GM12875 (cell line): ENCODE results near the gene FBXO46.

Experiments used
- H3K4me3 ChIP-seq: one replicate; pipeline ENCODE4 v1.5.1; 2011; ENCODE audit warnings: low read depth, low read length, control low read depth
- TF ChIP-seq, protein P1 (sequence below): IDR thresholded peaks from 2 replicates; pipeline ENCODE4 v1.5.1; 2011; ENCODE audit warnings: low read depth, mild to moderate bottlenecking, control low read depth, inconsistent platforms, low read length, moderate library complexity, borderline replicate concordance; ENCODE audit not compliant: insufficient read depth

The FBXO46 gene

DNA sequence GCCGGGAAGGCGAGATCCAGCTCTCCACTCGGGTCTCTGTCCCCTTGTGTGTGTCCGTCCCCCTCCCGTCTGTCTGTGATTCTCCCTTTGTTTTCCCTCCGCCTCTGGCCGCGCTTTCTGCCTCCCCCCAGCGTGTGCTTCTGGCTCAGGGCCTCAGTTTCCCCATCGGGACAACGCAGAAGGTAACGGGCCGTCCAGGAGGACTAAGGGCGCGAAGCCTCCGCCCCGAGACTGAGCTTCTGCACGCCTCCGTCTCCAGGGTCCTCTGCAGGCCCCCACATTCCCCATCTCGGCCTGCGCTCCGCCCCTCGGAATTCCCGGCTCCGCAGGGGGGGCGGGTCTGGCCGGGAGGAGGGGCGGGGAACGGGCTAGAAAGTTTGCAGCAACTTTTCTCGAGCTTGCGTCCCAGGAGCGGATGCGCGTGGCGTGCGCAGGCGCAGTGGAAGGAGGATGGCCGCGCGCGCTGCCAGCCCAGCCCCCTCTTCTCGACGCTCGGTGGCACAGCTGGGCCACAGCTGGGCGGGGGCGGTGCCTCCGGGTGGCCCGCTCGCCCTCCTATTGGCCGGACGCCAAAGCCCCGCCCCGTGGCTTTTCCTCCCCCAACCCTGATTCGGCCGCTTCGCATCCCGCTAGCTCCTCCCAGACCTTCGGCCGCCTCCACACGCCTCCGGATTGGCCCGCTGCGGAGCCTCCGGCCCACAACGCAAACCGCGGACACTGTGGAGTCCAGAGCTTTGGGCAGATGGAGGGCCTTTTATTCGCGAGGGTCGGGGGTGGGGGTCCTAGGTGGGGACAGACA is 38.5 kb upstream of the FBXO46 start, which contains the start of gene SIX5:
Gene SIX5 (minus strand): TSS at position 269 of the 799 bp plus-strand sequence. CDS start 408 bp downstream, outside the sequence.
- H3K4me3 ChIP-seq, result peak within 1 kb of the TSS; percentile 75
- TF ChIP-seq, protein P1, sequence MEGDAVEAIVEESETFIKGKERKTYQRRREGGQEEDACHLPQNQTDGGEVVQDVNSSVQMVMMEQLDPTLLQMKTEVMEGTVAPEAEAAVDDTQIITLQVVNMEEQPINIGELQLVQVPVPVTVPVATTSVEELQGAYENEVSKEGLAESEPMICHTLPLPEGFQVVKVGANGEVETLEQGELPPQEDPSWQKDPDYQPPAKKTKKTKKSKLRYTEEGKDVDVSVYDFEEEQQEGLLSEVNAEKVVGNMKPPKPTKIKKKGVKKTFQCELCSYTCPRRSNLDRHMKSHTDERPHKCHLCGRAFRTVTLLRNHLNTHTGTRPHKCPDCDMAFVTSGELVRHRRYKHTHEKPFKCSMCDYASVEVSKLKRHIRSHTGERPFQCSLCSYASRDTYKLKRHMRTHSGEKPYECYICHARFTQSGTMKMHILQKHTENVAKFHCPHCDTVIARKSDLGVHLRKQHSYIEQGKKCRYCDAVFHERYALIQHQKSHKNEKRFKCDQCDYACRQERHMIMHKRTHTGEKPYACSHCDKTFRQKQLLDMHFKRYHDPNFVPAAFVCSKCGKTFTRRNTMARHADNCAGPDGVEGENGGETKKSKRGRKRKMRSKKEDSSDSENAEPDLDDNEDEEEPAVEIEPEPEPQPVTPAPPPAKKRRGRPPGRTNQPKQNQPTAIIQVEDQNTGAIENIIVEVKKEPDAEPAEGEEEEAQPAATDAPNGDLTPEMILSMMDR, result no peak

DNA sequence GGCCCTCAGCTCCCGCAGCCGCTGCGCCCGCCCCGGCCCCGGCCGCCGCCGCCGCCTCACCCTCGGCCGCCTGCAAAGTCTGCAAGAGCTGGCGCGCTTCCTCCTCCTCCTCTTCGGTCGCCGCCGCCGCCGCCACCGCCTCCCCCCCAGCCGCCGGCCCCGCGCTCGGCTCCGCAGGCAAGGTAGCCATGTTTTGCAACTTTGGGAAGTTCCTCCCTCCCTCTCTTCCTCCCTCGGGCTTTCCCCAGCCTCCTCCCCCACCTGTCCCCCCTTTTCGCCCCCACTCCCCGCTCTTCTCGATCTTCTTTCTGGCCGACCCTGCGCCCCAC is 37.9 kb upstream of the FBXO46 start:
- TF ChIP-seq, protein P1, result no peak
- H3K4me3 ChIP-seq, result peak overlapping the region; percentile 75

DNA sequence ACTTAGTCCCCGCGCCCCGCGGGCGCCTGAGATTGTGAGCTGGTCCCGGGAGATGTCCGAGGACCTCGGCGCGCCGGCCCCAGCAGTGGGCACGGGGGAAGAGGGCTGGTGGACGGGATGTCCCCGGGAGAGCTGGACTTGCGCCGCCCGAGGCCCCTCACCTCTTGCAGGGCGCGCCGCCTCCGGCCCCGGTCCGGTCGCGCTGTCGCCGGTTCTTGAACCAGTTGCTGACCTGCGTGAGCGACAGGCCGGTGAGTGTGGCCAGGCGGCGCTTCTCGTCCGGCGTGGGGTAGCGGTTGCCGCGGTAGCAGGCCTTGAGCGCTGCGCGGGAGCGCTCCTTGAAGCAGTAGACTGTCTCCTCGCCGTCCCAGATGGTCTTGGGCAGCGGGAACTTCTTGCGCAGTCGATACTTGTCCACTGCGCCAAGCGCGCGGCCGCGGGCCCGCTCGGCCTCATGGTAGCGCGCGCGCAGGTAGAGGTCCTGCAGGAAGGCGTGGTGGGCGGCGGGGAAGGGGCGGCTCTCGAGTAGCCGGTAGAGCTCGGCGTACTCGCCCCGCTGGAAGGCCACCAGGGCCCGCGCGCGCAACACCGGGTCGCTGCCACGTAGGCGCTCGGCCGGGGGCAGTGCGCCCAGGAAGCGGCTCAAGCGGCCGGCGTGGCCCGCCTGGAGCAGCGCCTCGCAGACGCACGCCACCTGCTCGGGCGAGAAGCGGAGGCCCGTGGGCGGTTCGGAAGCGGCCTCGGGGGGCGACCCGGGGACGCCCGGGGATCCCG is 37.4 kb upstream of the FBXO46 start:
- TF ChIP-seq, protein P1, result no peak

DNA sequence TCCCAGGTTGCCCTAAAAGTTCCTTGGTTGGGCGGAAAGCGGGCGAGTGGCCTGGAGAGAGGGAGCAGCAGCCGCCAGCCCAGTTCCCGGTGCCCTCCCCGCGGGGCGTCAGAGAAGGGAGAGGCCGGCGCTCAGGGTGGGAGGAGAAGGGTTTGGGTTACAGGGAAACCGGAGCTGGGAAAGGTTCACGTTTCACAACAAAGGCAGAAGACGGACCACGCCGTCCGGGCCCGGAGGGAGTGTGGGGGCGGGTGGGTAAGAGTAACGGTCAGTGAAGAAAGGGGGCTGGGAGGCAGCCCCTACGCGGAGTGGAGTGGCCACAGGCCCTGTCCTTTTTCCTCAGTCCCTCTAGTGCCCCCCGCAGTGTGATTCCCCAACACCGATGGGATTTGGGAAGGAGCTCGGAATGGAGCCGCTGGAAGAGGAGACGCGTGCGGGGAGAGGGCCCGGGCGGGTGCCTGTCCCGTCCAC is 36.7 kb upstream of the FBXO46 start:
- TF ChIP-seq, protein P1, result no peak
- H3K4me3 ChIP-seq, result peak overlapping the region; percentile 75

More for the DNA sequence above, 37.4 kb upstream of the FBXO46 start:
- peak overlapping the region; percentile 75 for H3K4me3 ChIP-seq

DNA sequence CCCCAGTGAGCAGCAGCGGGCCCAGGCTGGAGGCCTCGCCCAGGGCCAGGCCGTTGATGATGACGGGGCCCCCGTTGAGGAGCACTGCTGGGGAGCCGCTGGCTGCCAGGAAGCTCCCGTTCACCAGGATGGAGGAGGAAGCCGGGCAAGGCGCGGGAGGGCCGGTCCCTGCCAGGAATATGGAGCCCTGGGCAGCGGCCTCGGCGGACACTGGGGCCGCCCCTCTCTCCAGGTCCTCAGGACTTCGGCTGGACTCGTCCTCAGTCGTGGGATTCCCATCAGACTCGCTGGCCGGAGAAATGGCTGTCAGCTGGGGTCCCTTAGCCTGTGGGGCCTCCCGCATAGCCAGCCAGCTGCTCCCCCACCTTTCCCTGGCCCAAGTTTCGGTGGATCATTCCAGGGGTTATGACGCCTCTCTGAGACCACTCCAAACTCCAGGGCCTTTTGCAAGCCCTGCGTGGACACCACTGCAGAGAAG is 36.2 kb upstream of the FBXO46 start:
- H3K4me3 ChIP-seq, result no peak overlapping the region
- TF ChIP-seq, protein P1, result no peak

DNA sequence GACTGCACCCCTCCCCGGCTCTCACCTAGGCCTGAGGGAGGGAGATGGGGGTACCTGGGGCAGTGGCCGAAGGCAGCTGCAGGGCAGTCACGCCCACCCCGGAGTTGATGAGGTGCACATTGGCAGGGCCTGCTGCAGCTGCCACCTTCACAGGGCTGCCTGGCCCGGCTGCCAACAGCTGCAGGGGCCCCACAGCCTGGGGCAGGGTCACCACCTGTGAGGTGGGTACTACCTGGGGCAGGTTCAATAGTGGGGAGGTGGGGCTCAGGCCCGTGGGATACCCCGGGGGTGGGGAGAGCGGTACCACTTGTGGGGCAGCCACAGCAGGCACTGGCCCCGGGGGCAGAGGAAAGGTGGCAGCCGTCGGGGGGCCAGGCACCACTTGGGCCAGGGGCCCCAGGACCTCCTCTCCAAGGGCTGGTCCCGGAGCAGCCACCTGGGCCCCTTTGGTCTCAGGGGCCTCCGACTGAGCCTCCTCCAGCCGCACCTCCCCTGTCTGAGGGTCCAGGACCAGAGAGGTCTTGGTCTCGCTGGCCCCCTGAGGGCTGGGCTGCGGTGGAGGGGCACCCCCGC is 35.7 kb upstream of the FBXO46 start:
- H3K4me3 ChIP-seq, result no peak overlapping the region
- TF ChIP-seq, protein P1, result no peak
